GM21423 (cell line): ENCODE data around the gene COL8A2.

Experiments used
- ATAC-seq: cut with Tn5 transposase; IDR thresholded peaks from one replicate; pipeline ENCODE4 v1.9.1; 2021; ENCODE audit warnings: mild to moderate bottlenecking, moderate library complexity; ENCODE audit not compliant: unreplicated experiment

COL8A2 gene

DNA sequence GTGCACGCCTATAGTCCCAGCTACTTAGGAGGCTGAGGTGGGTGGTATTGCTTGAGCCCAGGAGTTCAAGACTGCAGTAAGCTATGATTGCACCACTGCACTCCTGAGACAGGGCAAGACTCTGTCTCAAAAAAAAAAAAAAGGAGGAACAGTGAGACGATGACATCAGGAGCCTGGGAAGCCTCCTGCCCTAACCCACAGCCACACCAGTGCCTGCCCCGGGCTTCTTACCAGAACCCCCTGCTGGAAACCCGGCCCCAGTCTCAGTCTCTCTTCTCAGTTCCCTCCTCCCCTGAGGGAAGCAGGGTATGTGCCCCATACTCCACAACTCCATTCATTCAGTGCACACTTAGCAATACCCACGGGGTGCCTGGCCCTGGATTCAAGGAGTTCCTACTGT is 9.1 kb downstream of the COL8A2 start:
- no peak for ATAC-seq

DNA sequence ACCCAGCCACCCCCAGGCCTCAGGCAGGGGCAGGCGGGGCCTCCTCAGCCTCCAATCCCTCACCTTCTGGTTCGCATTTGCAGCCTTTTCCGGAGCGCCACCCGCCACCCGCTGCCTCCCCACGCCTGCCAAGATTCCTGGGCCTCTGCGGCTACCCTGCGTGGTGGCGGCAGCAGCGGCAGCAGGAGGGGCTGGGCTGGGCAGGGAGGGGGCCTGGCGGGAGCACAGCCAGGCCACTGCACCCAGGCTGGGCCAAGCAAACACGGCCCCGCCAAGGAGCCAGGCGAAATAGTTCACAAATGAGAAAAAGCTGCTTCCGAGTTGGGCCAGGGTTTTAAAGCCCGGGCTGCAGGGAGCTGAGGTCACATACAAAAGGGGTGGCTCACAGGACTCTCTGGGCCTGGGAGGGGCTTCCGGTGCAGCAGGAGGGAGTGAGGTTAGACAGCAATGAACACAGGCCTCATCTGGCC is 9.8 kb downstream of the COL8A2 start:
- no peak for ATAC-seq

DNA sequence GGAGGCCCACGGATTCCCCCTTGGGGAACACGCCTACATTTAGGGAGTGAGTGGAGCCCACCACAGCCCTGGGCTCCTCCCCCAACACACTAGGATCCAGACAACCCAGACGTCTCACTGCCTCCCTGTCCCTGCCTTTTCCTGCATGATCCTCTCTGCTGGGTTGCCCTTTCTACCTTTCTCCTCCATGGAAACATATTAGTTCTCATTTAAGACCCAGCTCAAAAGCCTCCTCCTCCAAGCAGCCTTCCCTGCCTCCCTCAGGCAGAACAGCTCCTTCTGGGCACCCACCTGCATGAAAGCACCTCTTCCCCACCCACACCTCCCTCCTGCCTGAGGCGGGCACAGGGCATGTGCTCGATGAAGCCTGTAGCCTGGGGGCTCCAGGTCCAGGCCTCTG is 10.7 kb downstream of the COL8A2 start:
- ATAC-seq, result no peak

DNA sequence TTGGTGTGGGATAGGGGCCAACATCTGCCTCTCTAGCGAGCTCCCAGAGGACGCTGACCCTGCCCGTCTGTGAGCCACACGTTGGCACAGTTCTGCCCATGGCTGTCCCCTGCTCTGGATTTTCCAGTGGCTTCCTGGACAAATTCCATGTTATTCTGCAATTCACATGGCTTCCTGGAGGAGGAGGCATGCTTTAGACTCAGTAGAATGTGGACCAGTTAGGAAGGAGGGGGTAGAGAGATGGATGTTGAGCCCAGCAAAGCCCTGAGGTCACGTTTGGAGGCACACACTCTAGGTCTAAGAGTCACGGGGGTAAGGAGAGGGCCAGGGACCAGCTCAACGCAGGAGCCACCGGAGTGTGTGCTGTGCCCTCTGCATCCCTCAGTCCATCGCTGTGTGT is 12.2 kb downstream of the COL8A2 start:
- ATAC-seq, result no peak

DNA sequence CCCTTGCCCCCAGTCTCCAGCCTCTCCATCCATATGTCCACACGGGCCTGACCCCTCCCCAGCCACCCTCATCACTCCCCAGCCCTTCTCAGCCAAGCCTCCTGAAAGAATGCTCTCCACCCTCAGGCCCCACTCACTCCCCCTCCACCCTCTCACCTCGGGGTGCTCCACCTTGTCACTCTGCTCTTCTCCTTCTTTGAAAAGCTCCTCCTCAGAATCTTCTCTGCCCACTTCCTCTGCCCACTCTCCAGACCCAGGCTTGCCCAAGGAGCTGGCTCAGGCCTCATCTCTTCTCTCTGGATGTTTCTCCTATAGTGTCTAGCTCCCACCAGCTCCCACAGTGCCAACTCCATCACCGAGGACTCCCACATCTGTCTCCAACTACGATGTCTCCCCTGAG is 13.9 kb downstream of the COL8A2 start:
- no peak for ATAC-seq

DNA sequence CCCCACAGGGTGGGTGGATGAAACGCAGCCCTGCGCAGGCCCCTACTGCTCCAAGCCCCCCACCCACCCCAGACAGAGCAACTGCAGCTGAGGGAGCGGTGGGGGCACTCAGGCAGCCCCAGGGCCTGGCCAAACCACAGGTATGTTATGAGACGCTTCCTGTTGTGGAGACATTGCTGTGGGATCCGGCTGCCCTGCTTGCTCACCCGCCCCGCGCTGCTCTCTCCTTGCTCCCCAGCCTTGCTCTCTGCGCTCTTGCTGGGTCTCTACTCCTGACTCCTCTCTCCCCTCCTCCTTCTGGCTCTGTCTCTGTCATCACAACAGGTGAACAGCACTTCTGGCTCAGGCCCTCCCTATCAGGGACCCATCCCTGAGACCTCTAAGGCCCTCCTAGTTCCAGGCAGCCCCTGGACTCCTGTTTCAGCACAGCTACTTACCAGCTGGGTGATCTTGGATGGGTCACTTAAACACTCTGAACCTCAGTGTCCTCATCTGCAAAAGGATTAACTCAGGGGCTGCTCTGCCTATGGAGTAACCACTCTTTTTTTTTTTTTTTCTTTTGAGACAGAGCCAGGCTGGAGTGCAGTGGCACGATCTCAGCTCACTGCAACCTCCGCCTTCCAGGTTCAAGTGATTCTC is 15.9 kb downstream of the COL8A2 start:
- ATAC-seq, result no peak

DNA sequence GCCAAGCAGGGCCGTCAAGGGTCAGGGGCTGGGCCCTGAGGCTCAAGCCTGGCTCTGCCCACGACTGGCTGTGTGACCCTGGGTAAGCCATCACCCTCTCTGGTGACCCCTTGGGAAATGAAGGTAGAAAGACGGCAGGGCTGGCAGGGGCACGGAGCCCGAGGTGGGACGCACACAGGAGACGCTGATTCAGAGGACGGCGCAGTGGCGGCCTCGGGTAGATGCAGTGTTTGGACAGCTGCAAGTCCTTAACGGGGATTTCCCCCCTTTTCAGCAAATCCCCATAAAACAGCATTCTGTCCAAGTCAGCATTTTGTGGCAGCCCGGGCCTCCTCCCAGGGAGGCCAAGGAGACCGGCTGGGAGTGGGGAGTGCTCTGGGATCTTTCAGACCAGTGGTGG is 16.7 kb downstream of the COL8A2 start:
- no peak for ATAC-seq

DNA sequence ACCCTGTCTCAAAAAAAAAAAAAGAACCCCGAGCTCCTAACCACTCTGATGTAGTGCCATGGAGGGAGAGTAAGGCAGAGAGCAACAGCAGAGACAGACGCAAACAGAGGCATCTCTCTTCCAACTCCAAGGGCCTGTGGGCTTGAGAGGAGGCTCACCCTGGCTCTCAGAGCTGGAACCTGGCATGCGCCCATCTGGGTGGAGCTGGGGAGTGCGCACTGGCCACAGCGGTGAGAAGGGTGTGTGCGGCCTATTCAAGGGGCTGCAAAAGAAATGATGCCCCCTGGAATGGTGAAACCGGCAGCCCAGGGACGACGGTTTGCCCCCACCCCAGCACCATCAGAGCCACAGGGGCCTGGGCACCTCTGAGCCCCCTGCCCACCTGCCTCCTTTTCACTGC is 17.6 kb downstream of the COL8A2 start:
- no peak for ATAC-seq

DNA sequence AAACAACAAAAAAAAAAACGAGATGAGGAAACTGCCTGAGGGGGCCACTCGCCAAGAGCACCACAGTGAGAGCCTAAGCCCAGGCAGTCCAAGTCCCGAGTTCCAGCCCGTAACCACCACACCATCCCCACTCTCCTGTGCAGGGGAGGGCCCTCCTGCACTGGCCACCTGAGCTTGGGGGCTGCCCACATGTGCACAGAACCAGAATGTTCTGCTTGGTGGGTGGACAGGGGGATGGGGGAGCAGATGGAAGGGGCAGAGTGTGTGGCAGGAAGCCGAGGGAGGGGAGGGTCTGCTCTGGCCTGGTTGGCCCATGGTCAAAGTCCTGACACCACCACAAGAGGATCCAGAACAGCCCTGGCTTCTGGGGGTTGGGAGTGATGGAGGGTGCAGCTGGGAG is 18.8 kb downstream of the COL8A2 start:
- no peak for ATAC-seq

DNA sequence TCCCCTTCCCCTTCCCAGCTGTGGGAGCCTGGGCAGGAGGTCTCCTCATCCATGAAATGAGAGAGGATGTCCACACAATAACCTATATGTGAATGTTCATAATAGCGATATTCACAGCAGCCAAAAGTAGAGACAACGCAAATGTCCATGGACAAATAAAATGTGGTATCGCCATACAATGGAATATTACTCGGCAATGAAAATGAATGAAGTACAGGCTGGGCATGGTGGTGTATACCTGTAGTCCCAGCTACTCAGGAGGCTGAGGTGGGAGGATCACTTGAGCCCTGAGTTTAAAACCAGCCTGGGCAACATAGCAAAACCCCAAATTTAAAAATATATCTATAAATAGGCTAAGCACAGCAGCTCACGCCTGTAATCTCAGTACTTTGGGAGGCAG is 23.5 kb downstream of the COL8A2 start:
- ATAC-seq, result no peak

DNA sequence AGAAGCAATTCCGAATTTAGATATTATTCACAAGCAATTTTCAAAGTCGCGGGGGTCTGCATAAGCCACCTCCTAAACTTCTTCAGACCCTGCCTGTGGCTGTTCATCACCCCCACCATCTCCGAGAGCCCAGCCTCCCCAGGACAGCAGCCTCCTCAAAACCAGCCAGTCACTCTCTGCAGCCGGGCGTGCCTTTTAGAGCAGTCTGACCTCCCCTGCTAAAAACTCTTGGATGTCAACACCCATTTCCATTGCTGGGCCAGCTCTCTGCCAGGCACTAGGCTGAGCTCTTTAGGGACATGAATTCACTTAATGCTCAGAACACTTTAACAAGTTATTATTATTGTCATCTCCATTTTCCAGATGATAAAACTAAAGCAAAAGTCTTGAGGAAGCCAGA is 24.6 kb downstream of the COL8A2 start:
- ATAC-seq, result no peak

DNA sequence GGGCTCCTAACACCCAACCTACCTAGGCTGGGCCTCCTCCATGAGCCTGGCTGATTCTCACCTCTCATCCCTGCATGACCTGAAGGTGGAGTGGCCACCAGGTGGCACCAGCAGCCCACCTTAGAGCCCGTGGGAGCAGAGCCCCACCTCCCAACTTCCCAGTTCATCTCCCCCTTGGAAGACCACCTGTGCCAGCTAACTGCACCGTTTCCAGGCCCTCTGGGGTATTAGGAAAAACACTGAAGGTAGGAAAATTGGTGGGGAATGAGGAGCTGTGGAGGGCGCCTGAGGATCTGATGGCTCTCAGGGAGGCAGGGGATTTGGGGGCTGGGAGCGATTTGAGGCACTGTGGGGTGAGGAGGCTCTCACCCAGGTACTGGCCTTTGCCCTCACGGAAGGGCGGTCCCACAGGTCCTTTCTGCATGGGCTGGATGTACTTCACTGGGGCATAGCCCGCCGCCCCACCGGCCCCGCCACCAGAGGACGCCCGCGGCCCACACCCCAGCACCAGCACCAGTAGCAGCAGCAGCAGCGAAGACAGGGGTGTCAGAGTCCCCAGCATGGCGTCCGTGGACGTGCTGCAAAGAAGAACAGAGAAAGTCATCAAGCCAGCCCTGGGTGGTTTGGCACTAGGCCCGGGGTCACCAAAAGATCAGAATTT is 25.2 kb downstream of the COL8A2 start:
- no peak for ATAC-seq

DNA sequence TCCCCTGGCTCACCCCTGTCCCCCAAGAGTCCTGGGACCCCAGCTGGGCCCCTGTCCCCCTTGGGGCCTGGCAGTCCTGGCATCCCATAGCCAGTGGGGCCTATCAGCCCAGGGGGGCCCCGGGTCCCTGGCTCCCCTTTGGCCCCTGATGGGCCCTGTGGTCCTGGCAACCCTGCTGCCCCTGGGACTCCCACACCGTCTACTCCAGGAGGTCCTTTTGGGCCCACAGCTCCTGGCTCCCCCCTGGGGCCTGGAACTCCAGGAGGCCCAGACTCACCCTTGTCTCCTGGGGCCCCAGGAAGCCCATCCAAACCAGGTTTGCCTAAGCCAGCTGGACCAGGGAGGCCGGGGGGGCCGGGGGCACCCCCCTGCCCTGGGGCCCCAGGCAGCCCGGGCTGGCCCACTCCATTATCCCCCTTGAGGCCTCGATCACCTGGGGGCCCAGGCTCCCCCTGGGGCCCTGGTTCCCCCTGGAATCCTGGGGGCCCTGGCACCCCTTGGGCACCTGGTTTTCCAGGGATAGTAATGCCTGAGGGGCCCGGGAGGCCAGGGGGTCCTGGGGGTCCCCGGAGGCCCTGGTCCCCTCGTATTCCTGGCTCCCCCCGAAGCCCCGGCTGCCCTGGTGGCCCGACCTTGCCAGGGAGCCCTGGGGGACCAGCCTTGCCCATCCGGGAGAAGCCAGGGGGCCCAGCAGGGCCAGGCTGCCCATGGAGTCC is 26.2 kb downstream of the COL8A2 start:
- no peak for ATAC-seq

DNA sequence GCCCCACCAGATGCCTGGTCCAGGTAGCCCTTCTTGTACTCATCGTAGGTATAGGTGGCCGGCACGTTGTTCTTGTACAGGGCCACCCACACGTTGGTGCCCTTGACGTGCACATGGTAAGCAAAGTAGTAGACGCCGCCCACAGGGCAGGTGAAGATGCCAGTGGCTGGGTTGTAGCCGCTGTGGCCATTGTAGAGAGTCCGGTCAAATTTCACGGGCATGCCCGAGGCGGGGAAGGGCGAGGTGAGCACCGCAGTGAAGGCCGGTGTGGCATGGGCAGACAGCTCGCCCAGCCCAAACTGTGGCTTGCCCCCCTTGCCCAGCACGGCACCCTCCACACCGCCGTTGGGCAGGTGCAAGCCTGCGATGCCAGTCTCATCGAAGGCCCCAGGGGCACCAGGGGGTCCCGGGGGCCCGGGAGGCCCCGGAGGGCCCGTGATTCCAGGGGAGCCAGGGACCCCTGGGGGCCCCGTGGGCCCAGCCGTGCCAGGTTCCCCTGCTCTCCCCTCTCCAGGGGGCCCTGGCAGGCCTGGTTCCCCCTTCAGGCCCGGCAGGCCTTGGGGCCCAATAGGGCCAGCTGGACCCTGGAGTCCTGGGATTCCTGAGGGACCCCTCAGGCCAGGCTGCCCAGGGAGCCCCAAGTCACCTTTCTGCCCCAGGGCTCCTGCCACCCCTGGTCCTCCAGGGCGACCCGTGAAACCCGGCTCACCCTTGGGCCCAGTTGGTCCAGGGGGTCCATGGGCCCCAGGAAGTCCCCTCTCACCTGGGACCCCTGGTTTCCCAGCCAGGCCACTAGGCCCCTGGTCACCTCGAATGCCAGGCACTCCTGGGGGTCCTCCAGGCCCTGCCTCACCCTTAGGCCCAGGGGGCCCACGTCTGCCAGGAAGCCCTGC is 27.1 kb downstream of the COL8A2 start:
- ATAC-seq, result no peak

DNA sequence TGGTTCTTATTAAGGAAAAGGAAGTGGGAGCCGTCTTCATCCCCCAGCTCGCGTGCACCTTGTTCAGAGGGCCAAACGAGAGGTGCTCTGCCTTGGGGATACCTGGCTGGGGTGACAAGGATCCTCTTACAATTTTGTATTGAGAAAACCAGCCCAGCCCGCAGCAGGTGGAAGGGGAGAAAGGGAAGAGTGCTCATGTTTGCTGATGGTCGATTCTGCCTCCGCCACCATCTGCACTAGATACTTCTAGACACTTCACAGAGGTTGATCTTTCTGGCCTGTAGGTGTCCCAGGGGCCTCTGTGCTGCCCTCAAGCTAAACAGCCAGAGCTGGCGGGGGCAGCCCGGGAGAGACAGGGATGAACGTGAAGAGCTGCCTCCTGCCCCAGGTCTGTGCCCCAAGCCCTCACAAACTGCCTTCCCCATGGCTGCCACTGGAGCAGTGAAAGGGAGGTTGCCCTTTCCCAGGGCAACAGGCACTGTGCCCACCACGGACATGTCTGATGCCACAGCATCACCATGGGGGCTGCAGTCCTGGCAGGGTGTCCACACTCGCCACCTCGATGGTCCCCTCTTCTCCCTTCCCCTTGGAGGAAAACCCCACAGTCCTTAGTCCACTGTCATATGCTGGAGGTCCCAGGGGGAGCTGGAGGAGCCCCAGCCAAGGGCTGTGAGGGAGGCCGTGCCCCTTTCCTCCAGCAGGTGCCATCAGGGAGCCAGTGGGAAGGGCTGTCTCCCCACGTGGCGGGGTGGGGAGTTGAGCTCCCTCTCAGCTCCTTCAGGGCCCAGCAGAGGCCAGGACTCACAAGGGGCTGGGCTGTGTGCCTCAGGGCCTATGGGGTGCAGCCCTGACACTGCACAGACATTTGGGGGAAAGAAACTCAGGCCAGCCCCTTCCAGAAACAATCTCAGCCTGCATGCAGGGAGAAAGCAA is 28.3 kb downstream of the COL8A2 start:
- ATAC-seq, result no peak

DNA sequence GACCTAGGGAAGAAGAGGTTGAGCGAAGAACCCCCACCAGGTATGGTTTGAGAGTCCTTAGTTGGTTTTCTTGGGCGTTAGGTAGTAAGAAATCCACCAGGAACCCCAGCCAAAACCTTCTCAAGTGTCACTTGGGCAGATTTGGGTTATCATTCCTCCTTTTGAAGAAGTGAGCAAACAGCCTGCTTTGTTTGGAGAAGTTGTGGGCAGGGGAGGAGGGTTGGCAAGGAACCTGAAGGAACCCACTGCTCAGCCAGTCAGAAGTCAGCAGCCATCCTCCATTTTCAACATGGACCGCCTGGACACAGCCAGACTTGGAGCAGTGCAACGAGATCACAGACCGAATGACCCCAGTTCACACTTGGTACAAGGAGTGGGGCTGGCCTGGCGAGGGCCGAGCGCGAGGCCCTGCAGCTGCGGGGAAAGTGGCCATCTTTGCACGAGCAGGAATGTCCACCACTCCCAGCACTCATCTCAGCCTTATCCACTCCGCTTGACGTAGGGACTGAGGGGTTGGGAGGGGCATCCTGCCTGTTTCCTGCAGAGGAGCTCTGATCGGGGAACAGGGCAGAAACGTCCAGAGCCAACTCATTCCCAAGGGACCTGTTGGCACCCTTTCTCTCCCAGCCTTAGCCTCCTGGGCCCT is 29.1 kb downstream of the COL8A2 start:
- ATAC-seq, result no peak

DNA sequence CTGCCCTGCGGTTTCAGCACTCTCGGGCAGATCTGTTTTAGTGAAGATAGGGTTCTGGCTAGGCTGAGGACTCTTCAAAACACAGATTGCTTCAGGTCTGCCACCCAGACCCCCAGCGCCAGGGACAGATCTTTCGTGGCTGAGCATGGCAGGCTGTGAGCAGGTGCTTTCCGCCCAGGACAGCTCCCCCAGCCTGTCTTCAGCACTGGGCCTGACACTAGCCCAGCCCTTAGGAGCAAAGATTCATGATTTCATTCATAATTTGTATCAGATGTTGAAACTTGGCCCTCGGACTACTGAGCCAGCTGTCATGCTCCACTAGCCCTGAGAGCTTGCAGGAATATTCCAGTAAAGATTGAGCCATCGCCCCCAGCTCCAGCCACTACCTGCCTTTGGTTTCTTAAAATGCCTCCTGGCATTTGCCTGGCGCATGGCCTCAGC is 30.4 kb downstream of the COL8A2 start:
- ATAC-seq, result no peak

DNA sequence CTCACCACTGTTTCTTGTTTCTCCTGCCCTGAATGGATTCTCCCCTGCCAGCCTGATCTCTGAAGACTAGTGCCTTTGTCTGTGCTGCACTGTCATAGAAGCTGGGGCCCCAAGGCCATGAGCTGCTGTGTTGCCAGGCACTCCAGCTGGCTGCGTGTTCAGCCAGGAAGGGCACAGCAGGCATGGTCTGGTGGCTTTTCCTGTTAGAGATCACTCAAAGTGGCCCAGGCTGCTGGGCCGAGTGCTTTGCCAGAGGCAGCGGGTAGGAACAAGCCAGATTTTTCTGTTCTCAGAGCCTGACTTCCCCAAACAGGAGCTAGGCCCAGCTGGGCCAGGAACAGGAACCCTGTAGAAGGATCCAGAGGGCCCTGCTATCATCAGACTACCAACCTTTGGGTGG is 31.1 kb downstream of the COL8A2 start:
- ATAC-seq, result no peak

DNA sequence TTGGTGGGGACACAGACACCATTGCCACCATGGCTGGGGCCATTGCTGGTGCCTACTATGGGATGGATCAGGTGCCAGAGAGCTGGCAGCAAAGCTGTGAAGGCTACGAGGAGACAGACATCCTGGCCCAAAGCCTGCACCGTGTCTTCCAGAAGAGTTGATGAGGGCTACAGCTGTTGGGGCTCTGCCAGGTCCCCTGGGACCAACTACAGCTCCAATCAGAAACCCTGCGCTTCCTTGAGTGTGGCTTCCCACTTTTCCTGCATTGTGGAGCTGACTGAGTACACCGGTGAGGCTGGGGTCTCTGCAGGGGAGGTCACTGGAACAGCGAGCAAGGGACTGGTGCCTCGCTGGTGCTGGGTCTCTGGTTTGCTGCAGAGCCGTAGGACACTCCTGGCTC is 31.8 kb downstream of the COL8A2 start:
- no peak for ATAC-seq

DNA sequence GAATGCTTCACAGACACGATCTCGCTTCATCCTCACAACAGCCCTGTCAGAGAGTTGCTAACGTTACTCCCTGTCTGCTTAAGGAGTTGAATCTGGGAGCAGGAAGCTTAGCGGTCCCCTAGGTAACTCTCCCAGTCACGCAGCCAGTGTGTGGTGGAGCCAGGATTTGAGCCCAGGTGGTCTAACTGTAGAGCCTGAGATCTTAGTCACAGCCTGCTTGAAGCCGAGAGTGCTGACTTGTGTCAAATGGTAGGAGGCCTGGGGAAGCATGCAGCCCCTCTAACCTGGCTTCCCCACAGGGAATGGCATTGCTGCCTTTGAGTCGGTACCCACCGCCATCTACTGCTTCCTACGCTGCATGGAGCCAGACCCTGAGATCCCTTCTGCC is 32.2 kb downstream of the COL8A2 start:
- ATAC-seq, result no peak
